ENCODE measurements around the gene GUCY1A1. TPM values are rescaled to one million over a fixed set of nuclear protein-coding genes. Genes with fewer than 3 reads are reported as not detected.

Gene GUCY1A1
- polyA plus RNA-seq, 1 donor from 2014 or later = not detected

DNA sequence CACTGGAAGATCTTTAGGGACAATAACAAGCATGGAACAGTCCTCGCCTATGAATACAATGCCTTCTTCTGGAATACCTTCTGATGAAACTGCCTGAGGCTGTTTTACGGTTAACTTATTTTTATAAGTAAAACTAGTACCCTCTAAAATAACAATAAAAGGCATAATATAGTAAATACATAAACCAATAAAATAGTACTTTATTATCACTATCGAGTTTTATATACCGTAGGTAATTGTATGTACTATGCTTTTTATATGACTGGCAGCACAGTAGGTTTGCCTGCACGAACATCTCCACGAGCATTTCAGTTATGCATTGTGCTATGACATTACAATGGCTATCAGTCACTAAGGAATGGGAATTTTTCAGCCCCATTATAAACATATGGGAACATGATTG is 8.0 kb downstream of the GUCY1A1 start:
- H3K4me1 Mint-ChIP-seq = no peaks in the 10 kb centered on the region
- no peaks in the 10 kb centered on the region for H3K36me3 Mint-ChIP-seq
- H3K9me3 Mint-ChIP-seq = peaks cover 0 to 4% (median 0%) of the 10 kb centered on the region in 3 donors
- peaks cover 5% of the 10 kb centered on the region for H3K27me3 Mint-ChIP-seq
- no peak overlapping the region for H3K4me3 Mint-ChIP-seq
- no peak overlapping the region for H3K27ac Mint-ChIP-seq

- no peaks in the 10 kb centered on the region for H3K36me3 Mint-ChIP-seq
- no peaks in the 10 kb centered on the region for H3K4me1 Mint-ChIP-seq
- H3K9me3 Mint-ChIP-seq = peaks cover 0 to 4% (median 0%) of the 10 kb centered on the region in 3 donors
- peaks cover 5% of the 10 kb centered on the region for H3K27me3 Mint-ChIP-seq
- H3K27ac Mint-ChIP-seq = no peak overlapping the region
- no peak overlapping the region for H3K4me3 Mint-ChIP-seq
Measured at GRCh38 chr4:155675709-155676429, 9.2 kb downstream of the GUCY1A1 start.

GRCh38 chr4:155676430-155676825 is 9.8 kb downstream of the GUCY1A1 start:
- Mint-ChIP-seq H3K9me3 (peaks cover 0 to 4% (median 0%) of the 10 kb centered on the region in 3 donors), H3K4me1 (no peaks in the 10 kb centered on the region), H3K36me3 (no peaks in the 10 kb centered on the region), H3K27me3 (peaks cover 5% of the 10 kb centered on the region), H3K27ac (no peak overlapping the region), H3K4me3 (no peak overlapping the region)

DNA sequence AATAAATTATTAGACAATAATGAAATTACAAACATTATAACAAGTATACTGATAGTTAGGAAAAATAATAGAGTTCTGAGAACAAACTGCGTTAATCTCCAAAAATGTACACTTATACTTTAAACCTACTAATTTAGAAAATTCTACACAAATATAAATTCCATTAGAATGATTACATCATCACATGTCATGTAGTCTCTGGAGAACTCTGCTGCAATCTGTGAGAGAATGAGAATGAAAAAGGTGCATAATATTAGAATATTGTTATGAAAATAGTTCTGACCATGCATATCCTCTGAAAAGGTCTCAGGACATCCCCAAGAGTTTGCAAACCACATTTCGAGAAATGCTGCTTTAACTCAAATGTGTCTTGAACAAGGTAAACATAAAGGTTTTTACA is 11.4 kb downstream of the GUCY1A1 start:
- Mint-ChIP-seq H3K4me1 (no peaks in the 10 kb centered on the region), H3K4me3 (no peak overlapping the region), H3K36me3 (no peaks in the 10 kb centered on the region), H3K27ac (no peak overlapping the region), H3K9me3 (peaks cover 0 to 4% (median 0%) of the 10 kb centered on the region in 3 donors), H3K27me3 (peaks cover 5% of the 10 kb centered on the region)

GRCh38 chr4:155679343-155679742 is 12.7 kb downstream of the GUCY1A1 start:
- Mint-ChIP-seq H3K27me3 (peaks cover 5% of the 10 kb centered on the region), H3K4me3 (no peak overlapping the region), H3K36me3 (no peaks in the 10 kb centered on the region), H3K4me1 (no peaks in the 10 kb centered on the region), H3K27ac (no peak overlapping the region), H3K9me3 (peaks cover 0 to 1% (median 0%) of the 10 kb centered on the region in 3 donors)

- Mint-ChIP-seq H3K4me1 (no peaks in the 10 kb centered on the region), H3K27ac (no peak overlapping the region), H3K36me3 (no peaks in the 10 kb centered on the region), H3K4me3 (no peak overlapping the region), H3K9me3 (no peaks in the 10 kb centered on the region), H3K27me3 (no peaks in the 10 kb centered on the region)
Measured at GRCh38 chr4:155681886-155682285, 15.2 kb downstream of the GUCY1A1 start.

DNA sequence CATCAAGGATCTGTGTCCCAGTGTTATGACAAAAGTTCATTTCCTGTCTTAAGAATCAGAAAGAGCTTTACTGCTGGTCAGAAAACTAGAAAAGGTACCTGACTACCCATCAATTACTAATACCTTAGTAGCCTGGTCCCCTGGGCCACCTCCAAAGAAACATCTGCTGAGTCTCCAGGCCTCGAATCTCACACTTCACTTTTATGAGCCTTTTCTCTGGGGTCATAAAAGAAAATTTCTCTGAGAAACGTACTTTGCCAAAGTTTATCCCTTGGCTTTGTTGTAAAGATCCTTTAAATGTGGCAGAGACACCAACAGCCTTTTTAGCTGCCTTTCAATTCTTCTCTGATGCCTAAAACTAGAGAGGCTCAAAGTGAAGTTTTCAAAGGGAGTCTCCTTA is 17.8 kb downstream of the GUCY1A1 start:
- Mint-ChIP-seq H3K36me3 (no peaks in the 10 kb centered on the region), H3K27me3 (no peaks in the 10 kb centered on the region), H3K27ac (no peak overlapping the region), H3K4me3 (no peak overlapping the region), H3K4me1 (no peaks in the 10 kb centered on the region), H3K9me3 (no peaks in the 10 kb centered on the region)

GRCh38 chr4:155684892-155685541 is 18.4 kb downstream of the GUCY1A1 start:
- Mint-ChIP-seq H3K4me3 (no peak overlapping the region), H3K9me3 (no peaks in the 10 kb centered on the region), H3K27ac (no peak overlapping the region), H3K4me1 (no peaks in the 10 kb centered on the region), H3K36me3 (no peaks in the 10 kb centered on the region), H3K27me3 (no peaks in the 10 kb centered on the region)

DNA sequence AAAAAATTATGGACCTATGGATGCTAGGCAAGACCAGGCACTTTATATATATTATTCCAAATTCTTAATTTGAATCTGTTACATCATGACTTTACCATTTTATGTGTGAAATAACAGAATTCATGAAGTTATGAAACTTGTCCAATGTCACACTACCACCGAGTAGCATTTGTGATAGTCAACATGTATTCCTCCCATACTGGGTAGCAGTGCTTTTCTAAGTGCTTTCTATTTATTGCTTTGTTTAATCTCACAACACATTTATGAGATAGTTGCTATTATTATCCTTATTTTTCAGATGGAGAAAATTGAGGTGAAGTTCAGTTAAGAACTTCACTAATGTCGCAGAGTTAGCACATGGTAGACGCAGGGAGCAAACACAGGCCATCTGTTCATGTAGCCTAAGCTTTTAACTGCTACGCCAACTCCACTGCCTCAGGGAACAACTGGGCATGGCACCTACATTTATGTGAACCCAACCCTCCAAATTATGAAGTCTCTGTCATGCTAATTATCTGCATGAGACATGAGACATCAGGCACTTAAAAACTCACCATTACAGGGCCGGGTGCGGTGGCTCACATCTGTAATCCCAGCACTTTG is 20.8 kb downstream of the GUCY1A1 start:
- Mint-ChIP-seq H3K27ac (no peak overlapping the region), H3K4me1 (no peaks in the 10 kb centered on the region), H3K4me3 (peak overlapping the region in 1 of 4 donors; percentile 22), H3K36me3 (no peaks in the 10 kb centered on the region), H3K9me3 (peaks cover 0 to 3% (median 0%) of the 10 kb centered on the region in 3 donors), H3K27me3 (no peaks in the 10 kb centered on the region)

- H3K27ac Mint-ChIP-seq = no peak overlapping the region
- no peaks in the 10 kb centered on the region for H3K36me3 Mint-ChIP-seq
- peaks cover 0 to 3% (median 0%) of the 10 kb centered on the region in 3 donors for H3K9me3 Mint-ChIP-seq
- no peaks in the 10 kb centered on the region for H3K4me1 Mint-ChIP-seq
- no peaks in the 10 kb centered on the region for H3K27me3 Mint-ChIP-seq
- H3K4me3 Mint-ChIP-seq = no peak overlapping the region
Measured at GRCh38 chr4:155688211-155688610, 21.6 kb downstream of the GUCY1A1 start.

DNA sequence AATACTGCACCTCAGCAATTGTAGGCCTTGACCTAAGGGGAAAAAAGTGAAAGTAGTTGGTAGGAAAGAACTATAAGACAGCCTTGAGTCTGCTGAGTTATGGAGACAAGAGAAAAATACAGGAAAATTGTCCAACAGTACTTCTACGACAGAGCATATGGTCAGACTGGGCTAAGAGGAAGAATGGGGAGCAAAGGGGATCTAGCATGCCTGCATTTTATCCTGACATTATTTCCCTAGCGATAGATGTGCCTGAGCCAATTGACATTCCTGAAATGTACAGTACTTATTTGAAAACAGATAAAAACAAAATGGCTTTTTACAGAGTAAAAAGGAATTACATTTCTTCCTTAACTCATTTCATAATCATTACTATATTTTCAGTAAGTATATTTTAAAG is 22.2 kb downstream of the GUCY1A1 start:
- Mint-ChIP-seq H3K4me1 (no peaks in the 10 kb centered on the region), H3K27ac (no peak overlapping the region), H3K9me3 (peaks cover 0 to 3% (median 0%) of the 10 kb centered on the region in 3 donors), H3K36me3 (no peaks in the 10 kb centered on the region), H3K4me3 (no peak overlapping the region), H3K27me3 (no peaks in the 10 kb centered on the region)

- no peak overlapping the region for H3K27ac Mint-ChIP-seq
- no peak overlapping the region for H3K4me3 Mint-ChIP-seq
- peaks cover 0 to 3% (median 0%) of the 10 kb centered on the region in 3 donors for H3K9me3 Mint-ChIP-seq
- no peaks in the 10 kb centered on the region for H3K36me3 Mint-ChIP-seq
- no peaks in the 10 kb centered on the region for H3K27me3 Mint-ChIP-seq
- H3K4me1 Mint-ChIP-seq = no peaks in the 10 kb centered on the region
Measured at GRCh38 chr4:155690044-155690837, 23.6 kb downstream of the GUCY1A1 start.

DNA sequence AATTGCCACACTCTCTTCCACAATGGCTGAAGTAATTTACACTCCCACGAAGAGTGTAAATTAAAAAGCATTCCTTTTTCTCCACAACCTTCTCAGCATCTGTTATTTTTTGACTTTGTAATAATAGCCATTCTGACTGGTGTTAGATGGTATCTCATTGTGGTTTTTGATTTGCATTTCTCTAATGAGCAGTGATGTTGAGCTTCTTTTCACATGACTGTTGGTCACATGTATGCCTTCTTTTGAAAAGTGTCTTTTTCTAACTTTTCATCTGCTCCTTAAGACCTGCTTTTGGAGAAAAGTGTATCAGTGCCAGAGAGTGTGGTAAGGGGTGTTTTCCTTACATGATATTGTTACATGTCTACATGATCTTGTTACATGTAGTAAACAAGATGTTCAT is 25.7 kb downstream of the GUCY1A1 start:
- no peaks in the 10 kb centered on the region for H3K36me3 Mint-ChIP-seq
- peaks cover 0 to 3% (median 0%) of the 10 kb centered on the region in 3 donors for H3K9me3 Mint-ChIP-seq
- no peak overlapping the region for H3K27ac Mint-ChIP-seq
- H3K4me1 Mint-ChIP-seq = no peaks in the 10 kb centered on the region
- no peak overlapping the region for H3K4me3 Mint-ChIP-seq
- H3K27me3 Mint-ChIP-seq = no peaks in the 10 kb centered on the region

GRCh38 chr4:155693015-155693663 is 26.5 kb downstream of the GUCY1A1 start:
- no peaks in the 10 kb centered on the region for H3K27me3 Mint-ChIP-seq
- H3K4me3 Mint-ChIP-seq = no peak overlapping the region
- H3K4me1 Mint-ChIP-seq = no peaks in the 10 kb centered on the region
- no peaks in the 10 kb centered on the region for H3K36me3 Mint-ChIP-seq
- peaks cover 0 to 3% (median 3%) of the 10 kb centered on the region in 3 donors for H3K9me3 Mint-ChIP-seq
- no peak overlapping the region for H3K27ac Mint-ChIP-seq

All from IgD-negative memory B cell (primary cell).